ENCODE data around the gene LAMC2.

DNA sequence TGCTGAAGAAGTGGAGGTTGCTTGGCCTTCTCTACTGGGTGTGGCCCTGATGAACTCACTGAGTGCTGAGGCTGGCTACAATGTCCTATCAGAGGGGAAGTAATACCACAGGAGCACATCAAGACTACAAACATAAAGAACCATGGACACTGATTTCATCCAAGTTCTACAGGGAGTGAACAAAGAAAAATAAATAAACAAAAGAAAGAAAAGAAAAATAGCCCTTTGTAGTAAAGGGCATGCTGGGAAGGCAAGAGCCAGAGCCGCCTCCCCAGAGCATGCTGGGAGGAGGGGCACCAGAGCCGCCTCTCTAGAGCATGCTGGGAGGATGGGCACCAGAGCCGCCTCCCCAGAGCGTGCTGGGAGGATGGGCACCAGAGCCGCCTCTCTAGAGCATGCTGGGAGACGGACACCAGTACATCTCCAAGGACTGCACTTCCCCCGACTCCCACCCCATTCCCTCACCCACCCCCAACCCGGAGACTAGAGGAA, 65.9 kb downstream of the LAMC2 start:
- TF ChIP-seq, protein P1, sequence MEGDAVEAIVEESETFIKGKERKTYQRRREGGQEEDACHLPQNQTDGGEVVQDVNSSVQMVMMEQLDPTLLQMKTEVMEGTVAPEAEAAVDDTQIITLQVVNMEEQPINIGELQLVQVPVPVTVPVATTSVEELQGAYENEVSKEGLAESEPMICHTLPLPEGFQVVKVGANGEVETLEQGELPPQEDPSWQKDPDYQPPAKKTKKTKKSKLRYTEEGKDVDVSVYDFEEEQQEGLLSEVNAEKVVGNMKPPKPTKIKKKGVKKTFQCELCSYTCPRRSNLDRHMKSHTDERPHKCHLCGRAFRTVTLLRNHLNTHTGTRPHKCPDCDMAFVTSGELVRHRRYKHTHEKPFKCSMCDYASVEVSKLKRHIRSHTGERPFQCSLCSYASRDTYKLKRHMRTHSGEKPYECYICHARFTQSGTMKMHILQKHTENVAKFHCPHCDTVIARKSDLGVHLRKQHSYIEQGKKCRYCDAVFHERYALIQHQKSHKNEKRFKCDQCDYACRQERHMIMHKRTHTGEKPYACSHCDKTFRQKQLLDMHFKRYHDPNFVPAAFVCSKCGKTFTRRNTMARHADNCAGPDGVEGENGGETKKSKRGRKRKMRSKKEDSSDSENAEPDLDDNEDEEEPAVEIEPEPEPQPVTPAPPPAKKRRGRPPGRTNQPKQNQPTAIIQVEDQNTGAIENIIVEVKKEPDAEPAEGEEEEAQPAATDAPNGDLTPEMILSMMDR (conservative IDR thresholded peaks at IDR 0.05; ENCODE audit: low read length): no peak
- TF ChIP-seq EZH2phosphoT487 (IDR thresholded peaks at IDR 0.05; ENCODE audit: borderline replicate concordance, low read depth, low read length): no peak
